Measurements from ENCODE around the gene EYS. TPM values are rescaled to one million over a fixed set of nuclear protein-coding genes. Genes with fewer than 3 reads are reported as not detected.

Gene EYS
- total RNA-seq, 2 experiments from 2014 or later, result not detected

DNA sequence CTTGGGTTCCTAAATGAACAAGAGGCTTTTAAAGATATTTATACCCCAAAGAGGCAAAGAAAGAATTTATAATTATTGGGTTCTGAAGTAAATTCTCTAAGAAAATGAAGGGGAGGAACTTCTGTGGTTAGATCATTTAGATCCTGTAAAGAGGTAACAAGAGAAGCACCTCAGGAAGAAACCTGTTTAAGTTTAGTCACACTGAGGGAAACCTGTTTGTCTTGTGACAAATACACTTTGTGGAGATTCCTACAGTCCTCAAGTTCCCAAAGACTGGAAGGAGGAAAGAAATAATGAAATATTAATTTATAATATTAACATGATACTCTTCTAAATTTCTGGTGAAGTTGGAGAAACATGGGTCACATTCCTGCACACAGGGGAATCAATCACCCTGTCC is 647.5 kb downstream of the EYS start:
- intact Hi-C loops (cut with DNase I, micrococcal nuclease), result no loop called here
- DNase-seq, result no peak

DNA sequence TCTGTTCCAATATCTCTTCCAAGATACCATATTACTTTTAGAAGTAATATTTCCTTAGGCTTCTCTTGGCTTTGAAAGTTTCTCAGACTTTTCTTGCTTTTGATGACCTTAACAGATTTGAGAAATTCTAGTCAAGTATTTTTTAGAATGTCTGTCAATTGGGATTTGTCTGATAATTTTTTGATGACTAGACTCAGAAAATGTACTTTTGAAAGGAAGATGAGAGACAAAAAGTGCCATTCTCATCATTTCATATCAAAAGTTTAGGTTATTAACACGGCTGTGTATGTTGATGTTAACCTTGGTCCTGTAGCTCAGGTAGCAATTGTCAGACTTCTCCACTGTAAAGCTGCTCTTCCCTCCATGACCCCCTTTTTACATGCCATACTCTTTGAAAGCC is 651.5 kb downstream of the EYS start:
- Mint-ChIP-seq H3K27me3 (no peaks in the 10 kb centered on the region), H3K27ac (no peak overlapping the region), H3K4me3 (no peak overlapping the region), H3K9me3 (peaks cover 7% of the 10 kb centered on the region), H3K36me3 (ENCODE audit: low read depth) (no peaks in the 10 kb centered on the region), H3K4me1 (ENCODE audit: low read depth) (no peaks in the 10 kb centered on the region)
- no peak for ATAC-seq (ENCODE audit: poor library complexity)
- Histone ChIP-seq H3K4me3 (ENCODE audit: low read length) (no peak overlapping the region), H3K9me3 (ENCODE audit: control insufficient read depth in 1 of 2, insufficient read depth in 1 of 2, low read length in 2 of 2) (no peaks in the 10 kb centered on the region), H3K27me3 (ENCODE audit: control insufficient read depth in 1 of 2, insufficient read depth in 2 of 2, low read length in 2 of 2) (no peaks in the 10 kb centered on the region), H3K36me3 (ENCODE audit: insufficient read depth, low read length) (no peaks in the 10 kb centered on the region), H3K27ac (ENCODE audit: low read depth in 1 of 2, low read length in 2 of 2) (no peak overlapping the region), H3K4me1 (ENCODE audit: insufficient read depth, low read length) (no peaks in the 10 kb centered on the region)
- POLR2A ChIA-PET, result no interaction called here
- intact Hi-C loops (cut with DNase I, micrococcal nuclease), result no loop called here
- CTCF ChIA-PET, result no interaction called here
- DNase-seq, result no peak
- TF ChIP-seq, protein P1, sequence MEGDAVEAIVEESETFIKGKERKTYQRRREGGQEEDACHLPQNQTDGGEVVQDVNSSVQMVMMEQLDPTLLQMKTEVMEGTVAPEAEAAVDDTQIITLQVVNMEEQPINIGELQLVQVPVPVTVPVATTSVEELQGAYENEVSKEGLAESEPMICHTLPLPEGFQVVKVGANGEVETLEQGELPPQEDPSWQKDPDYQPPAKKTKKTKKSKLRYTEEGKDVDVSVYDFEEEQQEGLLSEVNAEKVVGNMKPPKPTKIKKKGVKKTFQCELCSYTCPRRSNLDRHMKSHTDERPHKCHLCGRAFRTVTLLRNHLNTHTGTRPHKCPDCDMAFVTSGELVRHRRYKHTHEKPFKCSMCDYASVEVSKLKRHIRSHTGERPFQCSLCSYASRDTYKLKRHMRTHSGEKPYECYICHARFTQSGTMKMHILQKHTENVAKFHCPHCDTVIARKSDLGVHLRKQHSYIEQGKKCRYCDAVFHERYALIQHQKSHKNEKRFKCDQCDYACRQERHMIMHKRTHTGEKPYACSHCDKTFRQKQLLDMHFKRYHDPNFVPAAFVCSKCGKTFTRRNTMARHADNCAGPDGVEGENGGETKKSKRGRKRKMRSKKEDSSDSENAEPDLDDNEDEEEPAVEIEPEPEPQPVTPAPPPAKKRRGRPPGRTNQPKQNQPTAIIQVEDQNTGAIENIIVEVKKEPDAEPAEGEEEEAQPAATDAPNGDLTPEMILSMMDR (IDR thresholded peaks at IDR 0.05), result no peak

More for the DNA sequence above, 647.5 kb downstream of the EYS start:
- Mint-ChIP-seq H3K9me3 (peaks cover 4% of the 10 kb centered on the region), H3K4me3 (no peak overlapping the region), H3K27me3 (no peaks in the 10 kb centered on the region), H3K36me3 (ENCODE audit: low read depth) (no peaks in the 10 kb centered on the region), H3K27ac (no peak overlapping the region), H3K4me1 (ENCODE audit: low read depth) (no peaks in the 10 kb centered on the region)
- ChIA-PET CTCF (no interaction called here), POLR2A (no interaction called here)
- TF ChIP-seq, protein P1 (IDR thresholded peaks at IDR 0.05), result no peak
- no peak overlapping the region for H3K4me3 ChIP-seq (ENCODE audit: low read length)
- no peaks in the 10 kb centered on the region for H3K27me3 ChIP-seq (ENCODE audit: control insufficient read depth in 1 of 2, insufficient read depth in 2 of 2, low read length in 2 of 2)
- H3K4me1 ChIP-seq (ENCODE audit: insufficient read depth, low read length), result no peaks in the 10 kb centered on the region
- H3K9me3 ChIP-seq (ENCODE audit: control insufficient read depth in 1 of 2, insufficient read depth in 1 of 2, low read length in 2 of 2), result no peaks in the 10 kb centered on the region
- ATAC-seq (ENCODE audit: poor library complexity), result no peak
- H3K27ac ChIP-seq (ENCODE audit: low read depth in 1 of 2, low read length in 2 of 2), result no peak overlapping the region
- no peaks in the 10 kb centered on the region for H3K36me3 ChIP-seq (ENCODE audit: insufficient read depth, low read length)

DNA sequence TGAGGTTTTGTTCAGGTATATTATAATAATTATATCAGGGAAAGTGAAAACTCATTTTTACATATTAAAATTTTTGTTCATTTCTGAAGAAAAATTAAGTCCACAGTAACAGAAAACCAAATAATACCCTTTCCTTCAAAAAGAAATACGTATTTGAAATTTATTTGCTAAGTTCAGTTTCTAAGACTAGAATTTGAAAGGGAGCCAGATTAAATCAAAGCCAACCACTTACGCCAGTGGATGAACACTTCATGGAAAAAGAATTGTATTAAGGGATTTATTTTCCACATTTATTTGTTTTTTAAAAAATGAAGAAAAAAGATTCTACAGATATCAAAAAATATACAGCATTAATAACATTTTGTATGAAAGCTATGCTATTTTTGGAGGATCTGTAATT is 654.4 kb downstream of the EYS start:
- Histone ChIP-seq H3K27me3 (ENCODE audit: control insufficient read depth in 1 of 2, insufficient read depth in 2 of 2, low read length in 2 of 2) (no peaks in the 10 kb centered on the region), H3K4me1 (ENCODE audit: insufficient read depth, low read length) (no peaks in the 10 kb centered on the region), H3K4me3 (ENCODE audit: low read length) (no peak overlapping the region), H3K36me3 (ENCODE audit: insufficient read depth, low read length) (no peaks in the 10 kb centered on the region), H3K27ac (ENCODE audit: low read depth in 1 of 2, low read length in 2 of 2) (no peak overlapping the region), H3K9me3 (ENCODE audit: control insufficient read depth in 1 of 2, insufficient read depth in 1 of 2, low read length in 2 of 2) (no peaks in the 10 kb centered on the region)
- DNase-seq, result no peak
- no peak overlapping the region for H3K27ac Mint-ChIP-seq
- H3K9me3 Mint-ChIP-seq, result peaks cover 7% of the 10 kb centered on the region
- no peaks in the 10 kb centered on the region for H3K27me3 Mint-ChIP-seq
- CTCF ChIA-PET, result no interaction called here
- H3K36me3 Mint-ChIP-seq (ENCODE audit: low read depth), result no peaks in the 10 kb centered on the region
- intact Hi-C loops (cut with DNase I, micrococcal nuclease), result no loop called here
- POLR2A ChIA-PET, result no interaction called here
- H3K4me3 Mint-ChIP-seq, result no peak overlapping the region
- no peak for ATAC-seq (ENCODE audit: poor library complexity)
- no peaks in the 10 kb centered on the region for H3K4me1 Mint-ChIP-seq (ENCODE audit: low read depth)
- TF ChIP-seq, protein P1 (IDR thresholded peaks at IDR 0.05), result no peak
